NCI-H187 (cell line): ENCODE data around the gene TRAF3.

ENCODE experiments used
- DNase-seq, 2 experiments: peaks; one replicate each; lab custom pipeline; 2025; lab: John Stamatoyannopoulos, UW

Gene TRAF3

GRCh38 chr14:102955636-102956408 lies 178.6 kb downstream of the TRAF3 start:
- no peak for DNase-seq

- no peak for DNase-seq
Observed at GRCh38 chr14:102957222-102957621, 180.0 kb downstream of the TRAF3 start.

- no peak for DNase-seq
Observed at GRCh38 chr14:102958461-102958860, 181.2 kb downstream of the TRAF3 start.
